Activated CD8-positive, alpha-beta memory T cell treated with anti-CD3 and anti-CD28 coated beads for 48 hours (primary cell): ENCODE measurements around the gene NPC2.
"Not testable (repeated sequence)": the region's sequence is repeated elsewhere in the genome, so short reads cannot be mapped to it uniquely, and the experiment has no call there.

Experiments used
- DNase-seq, 3 experiments: peaks; one replicate each; pipeline ENCODE4 v3.0.0-alpha.2; 2020; ENCODE audit warnings: low read depth in 2 of 3, low spot score in 2 of 3

The NPC2 gene

GRCh38 chr14:74492776-74493342 is at the start of gene NPC2:
Gene NPC2, minus strand, starts transcription at chr14:74493305. Its CDS starts 31 bp downstream, at chr14:74493274.
- no peak for DNase-seq

- no peak for DNase-seq
Observed at GRCh38 chr14:74542056-74542685, 49.1 kb upstream of the NPC2 start.

GRCh38 chr14:74541225-74541624 is 48.1 kb upstream of the NPC2 start:
- DNase-seq = no peak

- no peak for DNase-seq
Observed at GRCh38 chr14:74539503-74539902, 46.4 kb upstream of the NPC2 start.

GRCh38 chr14:74538411-74539391 is 45.6 kb upstream of the NPC2 start:
- no peak for DNase-seq

GRCh38 chr14:74536336-74536735 is 43.2 kb upstream of the NPC2 start:
- not testable (repeated sequence) for DNase-seq

GRCh38 chr14:74535756-74536325 is 42.7 kb upstream of the NPC2 start:
- no peak for DNase-seq

GRCh38 chr14:74533576-74533975 is 40.5 kb upstream of the NPC2 start:
- no peak for DNase-seq

GRCh38 chr14:74532246-74532645 is 39.1 kb upstream of the NPC2 start:
- no peak for DNase-seq

GRCh38 chr14:74531467-74531866 is 38.4 kb upstream of the NPC2 start:
- DNase-seq = no peak

GRCh38 chr14:74531006-74531405 is 37.9 kb upstream of the NPC2 start:
- no peak for DNase-seq

GRCh38 chr14:74528886-74529285 is 35.8 kb upstream of the NPC2 start:
- DNase-seq = no peak

- DNase-seq = no peak
Observed at GRCh38 chr14:74528406-74528805, 35.3 kb upstream of the NPC2 start.

- DNase-seq = no peak
Observed at GRCh38 chr14:74527736-74528280, 34.7 kb upstream of the NPC2 start.

GRCh38 chr14:74526854-74527585 is 33.9 kb upstream of the NPC2 start:
- DNase-seq = no peak

- no peak for DNase-seq
Observed at GRCh38 chr14:74525361-74525851, 32.3 kb upstream of the NPC2 start.

GRCh38 chr14:74524812-74525135 is 31.7 kb upstream of the NPC2 start:
- no peak for DNase-seq

GRCh38 chr14:74524076-74524811 is 31.1 kb upstream of the NPC2 start:
- DNase-seq = no peak

GRCh38 chr14:74522740-74523139 is 29.6 kb upstream of the NPC2 start:
- DNase-seq = no peak

GRCh38 chr14:74521756-74522155 is 28.7 kb upstream of the NPC2 start:
- no peak for DNase-seq
